ENCODE data around the gene ANKRD63. TPM values are rescaled to one million over a fixed set of nuclear protein-coding genes. Genes with fewer than 3 reads are reported as not detected.

Gene ANKRD63
- total and polyA plus RNA-seq, 2 of the 8 experiments (the other 6 are each of a cell fraction or from before 2014, with no cell fraction given): 0.18 to 0.26 TPM

DNA sequence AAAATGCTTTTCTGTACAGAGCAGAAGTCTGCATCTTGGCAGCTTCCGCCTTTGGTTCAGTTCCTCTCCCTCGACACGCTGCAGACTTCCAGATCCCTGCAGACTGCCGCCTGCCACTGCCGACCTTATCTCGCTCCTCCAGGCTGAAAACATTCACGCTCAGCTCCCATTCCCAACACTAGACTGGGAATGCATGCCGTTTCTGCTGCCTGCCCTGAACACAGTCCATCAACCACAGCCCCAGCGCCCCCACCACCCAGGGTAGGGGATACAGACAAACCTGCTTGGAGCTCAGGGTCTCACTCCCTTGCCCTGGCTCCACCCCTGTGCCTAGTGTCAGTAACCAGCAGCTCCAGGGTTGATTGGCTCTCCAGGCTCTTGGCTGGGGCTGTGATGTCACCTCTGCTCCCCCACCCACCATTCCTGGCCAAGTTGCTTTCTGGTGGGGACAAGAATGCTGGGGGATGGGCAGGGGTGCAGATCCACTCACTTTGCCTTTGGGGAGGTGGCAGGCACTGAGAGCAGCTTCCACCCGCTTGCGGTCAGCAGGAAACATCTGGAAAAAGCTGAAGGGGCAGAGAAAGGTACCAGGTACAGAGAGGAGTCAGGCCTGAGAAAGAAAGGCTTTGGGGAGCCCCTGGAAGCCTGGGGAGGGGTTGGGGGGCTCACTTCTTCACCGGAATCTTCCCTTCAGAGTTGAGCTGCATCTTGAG is 18.8 kb upstream of the ANKRD63 start (continued):
- TF ChIP-seq CHD7 (IDR thresholded peaks at IDR 0.05; ENCODE audit: insufficient replicate concordance, low read length) (no peak), ZNF274 (IDR thresholded peaks at IDR 0.05; ENCODE audit: borderline replicate concordance, extremely low read depth, low read length) (no peak), MAFK (IDR thresholded peaks at IDR 0.05; ENCODE audit: low read depth, low read length) (no peak), RAD21 (IDR thresholded peaks at IDR 0.05 in 1 of 2, conservative IDR thresholded peaks at IDR 0.05 in 1 of 2; ENCODE audit: low read depth in 2 of 2, low read length in 2 of 2) (no peak), KDM1A (IDR thresholded peaks at IDR 0.05; ENCODE audit: borderline replicate concordance, low read length) (no peak), PHF8 (conservative IDR thresholded peaks at IDR 0.05; ENCODE audit: low read depth, low read length) (no peak), SP1 (IDR thresholded peaks at IDR 0.05; ENCODE audit: low read depth, low read length) (peak; percentile 28; the same call in 1 of the 2 replicates), E2F6 (IDR thresholded peaks at IDR 0.05) (0 out of 2 replicates have a peak, but pooled peaks have one; percentile 8), TAF7 (optimal IDR thresholded peaks at IDR 0.05; ENCODE audit: borderline replicate concordance, low read depth, low read length) (no peak)

All from H1 (cell line).